H1 (cell line): ENCODE measurements around the gene OGFOD2. TPM values are rescaled to one million over a fixed set of nuclear protein-coding genes. Genes with fewer than 3 reads are reported as not detected.

Source experiments
- CTCF ChIA-PET: fragments of 300-600 bp; sonication (Branson Sonifier 250); formaldehyde crosslinking; loops from one replicate; lab custom pipeline; 2021; ENCODE audit not compliant: partially characterized antibody; lab: Charles Lee
- POLR2A ChIA-PET: fragments of 300-600 bp; sonication (Branson Sonifier 250); formaldehyde crosslinking; loops from one replicate; lab custom pipeline; 2021; ENCODE audit warnings: inconsistent platforms; ENCODE audit not compliant: partially characterized antibody; lab: Charles Lee
- DNase-seq, 2 experiments: peaks; one replicate each; pipeline versions ENCODE4 v3.0.0 to v3.0.0-alpha.2; 2010 to 2022; ENCODE audit warnings: low spot score in 2 of 2, low read depth in 1 of 2, mixed read lengths in 1 of 2
- FAIRE-seq: peaks from 2 replicates; lab custom pipeline; 2011; peaks lifted over from hg19 to GRCh38; lab: Jason Lieb, UNC
- H2AFZ ChIP-seq: 2 replicates; pipeline ENCODE4 v1.8.1; 2012; ENCODE audit warnings: low read length, inconsistent platforms
- H2AK5ac ChIP-seq: 2 replicates; pipeline ENCODE4 v1.6.1; 2013; ENCODE audit warnings: low read depth, low read length
- H2BK120ac ChIP-seq: replicated peaks from 2 replicates; pipeline ENCODE3; 2013; ENCODE audit warnings: low read depth, low read length, inconsistent platforms
- H2BK12ac ChIP-seq: 2 replicates; pipeline ENCODE4 v1.6.1; 2013; ENCODE audit warnings: low read depth, low read length
- H2BK15ac ChIP-seq: 2 replicates; pipeline ENCODE4 v1.6.1; 2013; ENCODE audit warnings: low read length
- H2BK20ac ChIP-seq: 2 replicates; pipeline ENCODE4 v1.6.1; 2013; ENCODE audit warnings: low read length
- H2BK5ac ChIP-seq: 2 replicates; pipeline ENCODE4 v1.6.1; 2013; ENCODE audit warnings: low read depth, low read length
- H3K14ac ChIP-seq: 2 replicates; pipeline ENCODE4 v1.6.1; 2013; ENCODE audit warnings: inconsistent platforms; ENCODE audit not compliant: insufficient read length
- H3K18ac ChIP-seq: 2 replicates; pipeline ENCODE4 v1.6.1; 2013; ENCODE audit warnings: low read length; ENCODE audit errors: extremely low read depth
- H3K23ac ChIP-seq: 2 replicates; pipeline ENCODE4 v1.6.1; 2013; ENCODE audit warnings: inconsistent platforms; ENCODE audit not compliant: insufficient read length
- H3K23me2 ChIP-seq: 2 replicates; pipeline ENCODE4 v1.6.1; 2013; ENCODE audit warnings: low read depth, low read length
- H3K27ac ChIP-seq: 2 replicates; pipeline ENCODE4 v1.6.1; 2011; ENCODE audit warnings: low read depth, low read length, inconsistent platforms
- H3K27me3 ChIP-seq, 4 experiments: replicated peaks in 1 of 4; 1 replicate in 1 of 4; 2 replicates in 3 of 4; pipeline versions ENCODE4 v1.6.1 to v1.8.1; 2011 to 2013; ENCODE audit warnings: low read length in 3 of 4, mild to moderate bottlenecking in 3 of 4, inconsistent platforms in 2 of 4, mixed read lengths in 2 of 4, moderate library complexity in 1 of 4; ENCODE audit not compliant: control insufficient read depth in 3 of 4, insufficient read depth in 3 of 4; ENCODE audit errors: extremely low read depth in 1 of 4
- H3K36me3 ChIP-seq, 4 experiments: 2 replicates each; pipeline versions ENCODE4 v1.6.1 to v1.8.1; 2011 to 2013; ENCODE audit warnings: mild to moderate bottlenecking in 4 of 4, low read length in 3 of 4, moderate library complexity in 2 of 4, control low read depth in 1 of 4, inconsistent platforms in 1 of 4; ENCODE audit not compliant: insufficient read depth in 4 of 4, control insufficient read depth in 2 of 4
- H3K4ac ChIP-seq: replicated peaks from 2 replicates; pipeline ENCODE3; 2013; ENCODE audit warnings: low read length, low read depth, mixed read lengths, inconsistent platforms; ENCODE audit not compliant: insufficient read length
- H3K4me1 ChIP-seq, 4 experiments: replicated peaks in 1 of 4; 1 replicate in 1 of 4; 2 replicates in 3 of 4; pipeline versions ENCODE4 v1.6.1 to v1.8.1; 2011 to 2013; ENCODE audit warnings: low read length in 3 of 4, inconsistent platforms in 2 of 4, mixed read lengths in 1 of 4; ENCODE audit not compliant: insufficient read depth in 4 of 4, control insufficient read depth in 3 of 4
- H3K4me2 ChIP-seq, 2 experiments: 2 replicates each; pipeline versions ENCODE4 v1.6.1 to v1.8.1; 2011 to 2013; ENCODE audit warnings: low read depth in 2 of 2, low read length in 2 of 2, control low read depth in 1 of 2, inconsistent platforms in 1 of 2, mild to moderate bottlenecking in 1 of 2; ENCODE audit not compliant: insufficient read depth in 1 of 2
- H3K4me3 ChIP-seq, 4 experiments: fragments of 200-600, 300-600 bp in 1 of 4; sonication (generic), shearing (Covaris generic), sonication (Bioruptor Twin) in 1 of 4; 2 replicates each; pipeline versions ENCODE4 v1.5.1 to v1.8.1; 2011 to 2016; ENCODE audit warnings: low read length in 4 of 4, low read depth in 3 of 4, control low read depth in 2 of 4, inconsistent platforms in 2 of 4, mild to moderate bottlenecking in 2 of 4, mixed read lengths in 1 of 4, moderate library complexity in 1 of 4; ENCODE audit not compliant: insufficient read depth in 2 of 4; ENCODE audit errors: extremely low read depth in 1 of 4
- H3K56ac ChIP-seq: replicated peaks from 2 replicates; pipeline ENCODE3; 2013; ENCODE audit warnings: low read depth, mild to moderate bottlenecking, mixed read lengths, low read length, inconsistent platforms; ENCODE audit not compliant: insufficient read length
- H3K79me1 ChIP-seq: 2 replicates; pipeline ENCODE4 v1.6.1; 2013; ENCODE audit warnings: low read depth, low read length, control low read depth
- H3K79me2 ChIP-seq, 2 experiments: 2 replicates each; pipeline versions ENCODE4 v1.6.1 to v1.8.1; 2012 to 2013; ENCODE audit warnings: low read length in 2 of 2, mild to moderate bottlenecking in 2 of 2, inconsistent platforms in 1 of 2; ENCODE audit not compliant: insufficient read depth in 2 of 2, control insufficient read depth in 1 of 2
- H3K9ac ChIP-seq, 4 experiments: replicated peaks in 1 of 4; 1 replicate in 1 of 4; 2 replicates in 3 of 4; pipeline versions ENCODE4 v1.6.1 to v1.8.1; 2011 to 2013; ENCODE audit warnings: low read depth in 3 of 4, low read length in 3 of 4, control low read depth in 2 of 4, mild to moderate bottlenecking in 2 of 4, moderate library complexity in 2 of 4, inconsistent platforms in 1 of 4; ENCODE audit errors: extremely low read depth in 1 of 4
- H3K9me3 ChIP-seq, 2 experiments: 2 replicates each; pipeline versions ENCODE4 v1.6.1 to v1.8.1; 2012 to 2013; ENCODE audit warnings: mild to moderate bottlenecking in 2 of 2, moderate library complexity in 2 of 2, control low read depth in 1 of 2, inconsistent platforms in 1 of 2, low read depth in 1 of 2, low read length in 1 of 2, mixed read lengths in 1 of 2; ENCODE audit not compliant: insufficient read depth in 2 of 2
- H4K20me1 ChIP-seq, 2 experiments: replicated peaks in 1 of 2; 2 replicates each; pipeline versions ENCODE3 to v1.8.1; 2011 to 2013; ENCODE audit warnings: inconsistent platforms in 2 of 2, low read length in 2 of 2, mild to moderate bottlenecking in 1 of 2; ENCODE audit not compliant: insufficient read depth in 2 of 2, control insufficient read depth in 1 of 2
- H4K5ac ChIP-seq: 2 replicates; pipeline ENCODE4 v1.6.1; 2013; ENCODE audit warnings: low read length, low read depth, mixed read lengths, inconsistent platforms; ENCODE audit not compliant: insufficient read length
- H4K8ac ChIP-seq: 2 replicates; pipeline ENCODE4 v1.8.0; 2013; ENCODE audit warnings: mild to moderate bottlenecking, moderate library complexity, low read length, inconsistent platforms; ENCODE audit not compliant: insufficient read depth; ENCODE audit errors: extremely low read depth
- H4K91ac ChIP-seq: replicated peaks from 2 replicates; pipeline ENCODE3; 2013; ENCODE audit warnings: low read length, mixed read lengths, inconsistent platforms; ENCODE audit not compliant: insufficient read length
- FOSL1 ChIP-seq: IDR thresholded peaks from 2 replicates; pipeline ENCODE4 v1.6.1; 2011; ENCODE audit warnings: mild to moderate bottlenecking, low read depth, low read length, moderate library complexity; ENCODE audit not compliant: insufficient read depth
- KDM4A ChIP-seq: IDR thresholded peaks from one replicate; pipeline ENCODE4 v1.7.1; 2012; ENCODE audit warnings: low read depth, mild to moderate bottlenecking, moderate library complexity, low read length, inconsistent platforms; ENCODE audit not compliant: severe bottlenecking
- NRF1 ChIP-seq: IDR thresholded peaks from 2 replicates; pipeline ENCODE4 v1.6.1; 2011; ENCODE audit warnings: mild to moderate bottlenecking, low read depth, low read length, improper control_type of control experiment
- WGBS, 2 experiments: shearing (Covaris generic) in 1 of 2; methylation state at CpG; one replicate each; pipeline versions ENCODE4 v1.1.6 to v1.1.7; 2013 to 2015; ENCODE audit warnings: low lambda C conversion rate in 2 of 2, mixed read lengths in 2 of 2, inconsistent platforms in 1 of 2, low coverage in 1 of 2, missing lambda C conversion rate in 1 of 2; ENCODE audit not compliant: insufficient replicate concordance in 2 of 2, insufficient coverage in 1 of 2, insufficient read length in 1 of 2; ENCODE audit errors: extremely low coverage in 1 of 2, missing lambda C conversion rate in 1 of 2; 5-methylcytosine and 5-hydroxymethylcytosine counted together
- polyA plus RNA-seq, 7 experiments: library from polyadenylated mRNA; depleted of rRNA in 3 of 7; stranded (reverse) in 5 of 7; unstranded in 2 of 7; fragments of >200 nt in 5 of 7; fragments of 200-250 nt in 2 of 7; gene quantifications; 1 replicate in 5 of 7; 2 replicates in 1 of 7; 4 replicates in 1 of 7; pipeline versions ENCODE4 v1.2.1 to v1.2.3, GENCODE V29; 2011 to 2013; ENCODE audit warnings: missing spikeins in 2 of 7, mixed read lengths in 2 of 7
- total RNA-seq: library from RNA; stranded (reverse); fragmentation: NEBNext Ultra II Directional; extraction: Animal tissue kit (Norgen Biotek cat#: 25700); gene quantifications from 2 replicates; pipeline ENCODE4 v1.2.1, GENCODE V29; 2021

The OGFOD2 gene
- total and polyA plus RNA-seq, 2 of the 8 experiments (the other 6 are each of a cell fraction or from before 2014, with no cell fraction given), result 17.3 to 20.3 TPM

- no peak overlapping the region for H3K27ac ChIP-seq
- H3K9me3 ChIP-seq, result no peaks in the 10 kb centered on the region
- DNase-seq, result no peak
- H3K18ac ChIP-seq, result no peak overlapping the region
- no peaks in the 10 kb centered on the region; the same call in 1 of the 2 replicates for H3K79me1 ChIP-seq
- H2BK20ac ChIP-seq, result no peak overlapping the region
- H2BK120ac ChIP-seq, result no peak overlapping the region
- no peaks in the 10 kb centered on the region for H3K27me3 ChIP-seq
- no peak overlapping the region for H3K9ac ChIP-seq
- no peak overlapping the region for H4K5ac ChIP-seq
- no peaks in the 10 kb centered on the region for H3K36me3 ChIP-seq
- H2BK15ac ChIP-seq, result no peak overlapping the region
- H2BK5ac ChIP-seq, result no peak overlapping the region
- H3K4ac ChIP-seq, result no peak overlapping the region
- H3K23me2 ChIP-seq, result peaks cover 7% of the 10 kb centered on the region
- no peak overlapping the region for H3K23ac ChIP-seq
- 89% methylated on average over 3 of the region's 4 CpGs; no CpG with 5 or more reads in 1 of the 2 experiments for WGBS, 2 experiments
- no peak overlapping the region for H3K14ac ChIP-seq
- H4K91ac ChIP-seq, result no peak overlapping the region
- no peak overlapping the region for H3K4me3 ChIP-seq
- POLR2A ChIA-PET, result interaction anchor here (0.6 to 2.9 kb wide), 5 partner anchors 10 to 263 kb away, joined by 3 to 9 read pairs (median 4); partner anchors contain the start of gene ARL6IP4
- no peak overlapping the region for H4K8ac ChIP-seq
- no peaks in the 10 kb centered on the region for H3K79me2 ChIP-seq
- H3K4me1 ChIP-seq, result peaks cover 0 to 8% (median 5%) of the 10 kb centered on the region in 4 experiments; a peak in 6 of 7 replicates
- H2BK12ac ChIP-seq, result no peak overlapping the region
- peaks cover 4 to 5% of the 10 kb centered on the region in 2 experiments for H4K20me1 ChIP-seq
- no peak overlapping the region for H2AK5ac ChIP-seq
- CTCF ChIA-PET, result interaction anchor here (1.3 to 3.4 kb wide), 5 partner anchors 17 to 176 kb away, joined by 3 to 11 read pairs (median 4); no protein-coding TSS in a partner anchor
- no peak overlapping the region for H3K4me2 ChIP-seq
- no peak overlapping the region for H3K56ac ChIP-seq
- FAIRE-seq, result no peak
- no peak overlapping the region for H2AFZ ChIP-seq
- TF ChIP-seq KDM4A, result no peak
- no peak for TF ChIP-seq FOSL1
- TF ChIP-seq NRF1, result no peak
Observed at GRCh38 chr12:122969676-122970075, 5.4 kb upstream of the OGFOD2 start.
